Fibroblast of lung (primary cell): ENCODE results near the gene DIS3L2. TPM values are rescaled to one million over a fixed set of nuclear protein-coding genes. Genes with fewer than 3 reads are reported as not detected.

Source experiments
- DNase-seq, 2 donors: peaks; one replicate each; pipeline versions ENCODE4 v3.0.0 to v3.0.0-alpha.2; 2010; ENCODE audit warnings: low read depth in 2 of 2
- H2AFZ ChIP-seq: 2 replicates; pipeline ENCODE4 v1.5.1; 2012; ENCODE audit warnings: low read length, control low read depth, inconsistent platforms
- H3K27ac ChIP-seq: 2 replicates; pipeline ENCODE4 v1.5.1; 2011; ENCODE audit warnings: low read length, control low read depth; ENCODE audit not compliant: insufficient read depth
- H3K27me3 ChIP-seq: 2 replicates; pipeline ENCODE4 v1.5.1; 2011; ENCODE audit warnings: mild to moderate bottlenecking, low read length; ENCODE audit not compliant: control insufficient read depth, insufficient read depth
- H3K36me3 ChIP-seq: 2 replicates; pipeline ENCODE4 v1.5.1; 2011; ENCODE audit warnings: low read length; ENCODE audit not compliant: control insufficient read depth, insufficient read depth
- H3K4me1 ChIP-seq: 2 replicates; pipeline ENCODE4 v1.5.1; 2011; ENCODE audit warnings: low read length; ENCODE audit not compliant: control insufficient read depth, insufficient read depth; ENCODE audit errors: extremely low read depth
- H3K4me2 ChIP-seq: 2 replicates; pipeline ENCODE4 v1.5.1; 2011; ENCODE audit warnings: low read length, control low read depth; ENCODE audit not compliant: insufficient read depth; ENCODE audit errors: extremely low read depth
- H3K4me3 ChIP-seq, 4 experiments: fragments of 200-600 bp in 1 of 4; sonication (generic) in 1 of 4; replicated peaks in 1 of 4; 2 replicates each; pipeline ENCODE4 v1.5.1; 2011 to 2016; ENCODE audit warnings: low read length in 4 of 4, low read depth in 3 of 4, mild to moderate bottlenecking in 3 of 4, control low read depth in 2 of 4, inconsistent platforms in 1 of 4, mixed read lengths in 1 of 4; ENCODE audit not compliant: insufficient read depth in 1 of 4; ENCODE audit errors: control extremely low read depth in 1 of 4
- H3K79me2 ChIP-seq: 2 replicates; pipeline ENCODE4 v1.5.1; 2012; ENCODE audit warnings: mild to moderate bottlenecking, low read length, inconsistent platforms; ENCODE audit not compliant: control insufficient read depth, insufficient read depth
- H3K9ac ChIP-seq: 2 replicates; pipeline ENCODE4 v1.5.1; 2011; ENCODE audit warnings: mild to moderate bottlenecking, low read length, control low read depth; ENCODE audit not compliant: insufficient read depth
- H3K9me3 ChIP-seq: 2 replicates; pipeline ENCODE4 v1.5.1; 2012; ENCODE audit warnings: low read depth, low read length; ENCODE audit not compliant: control insufficient read depth, insufficient read depth
- H4K20me1 ChIP-seq: 2 replicates; pipeline ENCODE4 v1.5.1; 2011; ENCODE audit warnings: low read length; ENCODE audit not compliant: control insufficient read depth, insufficient read depth; ENCODE audit errors: extremely low read depth
- CTCF ChIP-seq, 2 donors: IDR thresholded peaks in 1 of 2; conservative IDR thresholded peaks in 1 of 2; 1 replicate in 1 of 2; 2 replicates in 1 of 2; pipeline ENCODE4 v1.5.1; 2011 to 2012; ENCODE audit warnings: low read length in 2 of 2, control low read depth in 1 of 2, inconsistent platforms in 1 of 2, low read depth in 1 of 2, mild to moderate bottlenecking in 1 of 2
- EZH2 ChIP-seq: IDR thresholded peaks from 2 replicates; pipeline ENCODE4 v1.5.1; 2012; ENCODE audit warnings: low read length, control low read depth, mild to moderate bottlenecking; ENCODE audit errors: missing control alignments
- polyA plus RNA-seq, 2 donors: library from polyadenylated mRNA; depleted of rRNA in 1 of 2; stranded (reverse) in 1 of 2; unstranded in 1 of 2; fragments of >200 nt; gene quantifications; 2 replicates each; pipeline ENCODE4 v1.2.1, GENCODE V29; 2011 to 2012; ENCODE audit warnings: missing spikeins in 1 of 2
- total RNA-seq: library from RNA; depleted of rRNA; stranded (reverse); fragments of >200 nt; gene quantifications from 2 replicates; pipeline ENCODE4 v1.2.1, GENCODE V29; 2014

Gene DIS3L2
- total and polyA plus RNA-seq, 2 donors (not counting 1 experiment from before 2014, with no cell fraction given) = 5.2 to 15.2 TPM

GRCh38 chr2:232117413-232117812 lies 155.9 kb downstream of the DIS3L2 start:
- no peaks in the 10 kb centered on the region for H3K79me2 ChIP-seq
- no peak overlapping the region for H2AFZ ChIP-seq
- no peak overlapping the region for H3K4me3 ChIP-seq
- no peak overlapping the region for H3K27ac ChIP-seq
- H3K36me3 ChIP-seq = no peaks in the 10 kb centered on the region
- DNase-seq = no peak
- H3K4me1 ChIP-seq = no peaks in the 10 kb centered on the region
- no peak for TF ChIP-seq EZH2
- TF ChIP-seq CTCF (conservative IDR thresholded peaks at IDR 0.05 in 1 of 2, IDR thresholded peaks at IDR 0.05 in 1 of 2; ENCODE audit: low read depth in 1 of 2, low read length in 2 of 2) = no peak
- H3K9me3 ChIP-seq = no peaks in the 10 kb centered on the region
- H3K4me2 ChIP-seq = no peak overlapping the region
- no peaks in the 10 kb centered on the region for H3K27me3 ChIP-seq
- no peaks in the 10 kb centered on the region for H4K20me1 ChIP-seq
- no peak overlapping the region for H3K9ac ChIP-seq

- Histone ChIP-seq H3K79me2 (no peaks in the 10 kb centered on the region), H3K27me3 (no peaks in the 10 kb centered on the region), H3K9ac (no peak overlapping the region), H3K27ac (no peak overlapping the region), H3K4me3 (no peak overlapping the region), H3K4me1 (no peaks in the 10 kb centered on the region), H3K9me3 (no peaks in the 10 kb centered on the region), H3K4me2 (no peak overlapping the region), H4K20me1 (no peaks in the 10 kb centered on the region), H2AFZ (no peak overlapping the region), H3K36me3 (no peaks in the 10 kb centered on the region)
- DNase-seq = peak in 1 of 2 donors; percentile 19
- TF ChIP-seq EZH2 = no peak
- no peak for TF ChIP-seq CTCF (conservative IDR thresholded peaks at IDR 0.05 in 1 of 2, IDR thresholded peaks at IDR 0.05 in 1 of 2; ENCODE audit: low read depth in 1 of 2, low read length in 2 of 2)
Measured at GRCh38 chr2:232120911-232121310, 159.4 kb downstream of the DIS3L2 start.

GRCh38 chr2:232124309-232124708 lies 162.8 kb downstream of the DIS3L2 start:
- Histone ChIP-seq H3K27me3 (no peaks in the 10 kb centered on the region), H3K4me1 (no peaks in the 10 kb centered on the region), H3K4me2 (no peak overlapping the region), H2AFZ (no peak overlapping the region), H3K36me3 (no peaks in the 10 kb centered on the region), H3K79me2 (no peaks in the 10 kb centered on the region), H3K27ac (no peak overlapping the region), H3K4me3 (no peak overlapping the region), H3K9me3 (no peaks in the 10 kb centered on the region), H4K20me1 (no peaks in the 10 kb centered on the region), H3K9ac (no peak overlapping the region)
- TF ChIP-seq CTCF (conservative IDR thresholded peaks at IDR 0.05 in 1 of 2, IDR thresholded peaks at IDR 0.05 in 1 of 2; ENCODE audit: low read depth in 1 of 2, low read length in 2 of 2) (no peak), EZH2 (no peak)
- no peak for DNase-seq
